Activated naive CD8-positive, alpha-beta T cell (primary cell): Measurements from ENCODE around the gene GAB2.

ENCODE experiments used
- H3K27ac Mint-ChIP-seq: one replicate; pipeline ENCODE4 v1.8.0; 2021; ENCODE audit warnings: mixed read lengths
- H3K27me3 Mint-ChIP-seq: one replicate; pipeline ENCODE4 v1.8.0; 2021; ENCODE audit warnings: mixed read lengths
- H3K36me3 Mint-ChIP-seq: one replicate; pipeline ENCODE4 v1.8.0; 2021; ENCODE audit warnings: mixed read lengths
- H3K4me1 Mint-ChIP-seq: one replicate; pipeline ENCODE4 v1.8.0; 2021; ENCODE audit warnings: low read depth, mixed read lengths
- H3K4me3 Mint-ChIP-seq: one replicate; pipeline ENCODE4 v1.8.0; 2021; ENCODE audit warnings: mild to moderate bottlenecking, mixed read lengths
- H3K9me3 Mint-ChIP-seq: one replicate; pipeline ENCODE4 v1.8.0; 2021; ENCODE audit warnings: low read depth, mixed read lengths

Gene GAB2

GRCh38 chr11:78351979-78352841 lies 65.4 kb downstream of the GAB2 start:
- Mint-ChIP-seq H3K4me1 (peaks cover 20% of the 10 kb centered on the region), H3K36me3 (no peaks in the 10 kb centered on the region), H3K27ac (no peak overlapping the region)

GRCh38 chr11:78351193-78351592 lies 66.4 kb downstream of the GAB2 start:
- no peak overlapping the region for H3K27ac Mint-ChIP-seq
- peaks cover 20% of the 10 kb centered on the region for H3K4me1 Mint-ChIP-seq
- H3K36me3 Mint-ChIP-seq, result no peaks in the 10 kb centered on the region
- no peak overlapping the region for H3K4me3 Mint-ChIP-seq
- no peaks in the 10 kb centered on the region for H3K9me3 Mint-ChIP-seq
- no peaks in the 10 kb centered on the region for H3K27me3 Mint-ChIP-seq

More at GRCh38 chr11:78351979-78352841, 65.4 kb downstream of the GAB2 start:
- H3K9me3 Mint-ChIP-seq, result no peaks in the 10 kb centered on the region
- no peak overlapping the region for H3K4me3 Mint-ChIP-seq
- no peaks in the 10 kb centered on the region for H3K27me3 Mint-ChIP-seq

GRCh38 chr11:78350646-78351165 lies 66.9 kb downstream of the GAB2 start:
- Mint-ChIP-seq H3K4me3 (peak overlapping the region; percentile 6), H3K4me1 (peaks cover 20% of the 10 kb centered on the region), H3K36me3 (no peaks in the 10 kb centered on the region), H3K9me3 (no peaks in the 10 kb centered on the region), H3K27me3 (no peaks in the 10 kb centered on the region), H3K27ac (no peak overlapping the region)

- H3K36me3 Mint-ChIP-seq, result no peaks in the 10 kb centered on the region
- H3K27me3 Mint-ChIP-seq, result no peaks in the 10 kb centered on the region
- no peaks in the 10 kb centered on the region for H3K9me3 Mint-ChIP-seq
- no peak overlapping the region for H3K27ac Mint-ChIP-seq
- H3K4me1 Mint-ChIP-seq, result peaks cover 20% of the 10 kb centered on the region
- H3K4me3 Mint-ChIP-seq, result peak overlapping the region; percentile 6
Observed at GRCh38 chr11:78350091-78350645, 67.5 kb downstream of the GAB2 start.

- Mint-ChIP-seq H3K4me1 (peaks cover 20% of the 10 kb centered on the region), H3K27ac (no peak overlapping the region)
Observed at GRCh38 chr11:78349624-78350023, 68.0 kb downstream of the GAB2 start.

GRCh38 chr11:78349114-78349513 lies 68.5 kb downstream of the GAB2 start:
- Mint-ChIP-seq H3K27ac (no peak overlapping the region), H3K4me1 (peaks cover 20% of the 10 kb centered on the region), H3K36me3 (peaks cover 1% of the 10 kb centered on the region), H3K27me3 (no peaks in the 10 kb centered on the region), H3K4me3 (no peak overlapping the region), H3K9me3 (no peaks in the 10 kb centered on the region)

More at GRCh38 chr11:78349624-78350023, 68.0 kb downstream of the GAB2 start:
- H3K4me3 Mint-ChIP-seq, result no peak overlapping the region
- H3K9me3 Mint-ChIP-seq, result no peaks in the 10 kb centered on the region
- no peaks in the 10 kb centered on the region for H3K36me3 Mint-ChIP-seq
- H3K27me3 Mint-ChIP-seq, result no peaks in the 10 kb centered on the region

- Mint-ChIP-seq H3K4me3 (no peak overlapping the region), H3K9me3 (no peaks in the 10 kb centered on the region), H3K4me1 (peaks cover 20% of the 10 kb centered on the region), H3K36me3 (peaks cover 2% of the 10 kb centered on the region), H3K27ac (no peak overlapping the region), H3K27me3 (no peaks in the 10 kb centered on the region)
Observed at GRCh38 chr11:78347956-78348355, 69.7 kb downstream of the GAB2 start.

- Mint-ChIP-seq H3K36me3 (peaks cover 2% of the 10 kb centered on the region), H3K4me1 (peaks cover 20% of the 10 kb centered on the region), H3K27me3 (no peaks in the 10 kb centered on the region), H3K9me3 (no peaks in the 10 kb centered on the region), H3K4me3 (no peak overlapping the region), H3K27ac (no peak overlapping the region)
Observed at GRCh38 chr11:78346799-78347198, 70.8 kb downstream of the GAB2 start.

- H3K4me1 Mint-ChIP-seq, result peaks cover 16% of the 10 kb centered on the region
- no peaks in the 10 kb centered on the region for H3K27me3 Mint-ChIP-seq
- no peak overlapping the region for H3K27ac Mint-ChIP-seq
- H3K4me3 Mint-ChIP-seq, result no peak overlapping the region
- H3K9me3 Mint-ChIP-seq, result no peaks in the 10 kb centered on the region
- H3K36me3 Mint-ChIP-seq, result peaks cover 2% of the 10 kb centered on the region
Observed at GRCh38 chr11:78345450-78345849, 72.2 kb downstream of the GAB2 start.

GRCh38 chr11:78344676-78345075 lies 72.9 kb downstream of the GAB2 start:
- Mint-ChIP-seq H3K9me3 (no peaks in the 10 kb centered on the region), H3K36me3 (peaks cover 2% of the 10 kb centered on the region)

GRCh38 chr11:78344094-78344493 lies 73.5 kb downstream of the GAB2 start:
- Mint-ChIP-seq H3K9me3 (no peaks in the 10 kb centered on the region), H3K27ac (no peak overlapping the region), H3K4me3 (no peak overlapping the region), H3K36me3 (peaks cover 2% of the 10 kb centered on the region), H3K4me1 (peaks cover 8% of the 10 kb centered on the region), H3K27me3 (no peaks in the 10 kb centered on the region)

More at GRCh38 chr11:78344676-78345075, 72.9 kb downstream of the GAB2 start:
- H3K4me3 Mint-ChIP-seq, result no peak overlapping the region
- no peaks in the 10 kb centered on the region for H3K27me3 Mint-ChIP-seq
- peaks cover 12% of the 10 kb centered on the region for H3K4me1 Mint-ChIP-seq
- H3K27ac Mint-ChIP-seq, result no peak overlapping the region

- H3K27ac Mint-ChIP-seq, result no peak overlapping the region
- H3K27me3 Mint-ChIP-seq, result no peaks in the 10 kb centered on the region
- no peaks in the 10 kb centered on the region for H3K9me3 Mint-ChIP-seq
- H3K36me3 Mint-ChIP-seq, result peaks cover 2% of the 10 kb centered on the region
- no peak overlapping the region for H3K4me3 Mint-ChIP-seq
- H3K4me1 Mint-ChIP-seq, result peaks cover 4% of the 10 kb centered on the region
Observed at GRCh38 chr11:78343303-78343702, 74.3 kb downstream of the GAB2 start.

GRCh38 chr11:78341841-78342240 lies 75.8 kb downstream of the GAB2 start:
- Mint-ChIP-seq H3K4me3 (no peak overlapping the region), H3K27me3 (no peaks in the 10 kb centered on the region), H3K36me3 (peaks cover 2% of the 10 kb centered on the region), H3K27ac (no peak overlapping the region), H3K4me1 (peaks cover 4% of the 10 kb centered on the region), H3K9me3 (no peaks in the 10 kb centered on the region)

- peaks cover 4% of the 10 kb centered on the region for H3K4me1 Mint-ChIP-seq
- H3K27ac Mint-ChIP-seq, result no peak overlapping the region
Observed at GRCh38 chr11:78340530-78340929, 77.1 kb downstream of the GAB2 start.

GRCh38 chr11:78339945-78340344 lies 77.7 kb downstream of the GAB2 start:
- peaks cover 5% of the 10 kb centered on the region for H3K9me3 Mint-ChIP-seq
- peaks cover 5% of the 10 kb centered on the region for H3K36me3 Mint-ChIP-seq
- no peaks in the 10 kb centered on the region for H3K27me3 Mint-ChIP-seq
- no peak overlapping the region for H3K27ac Mint-ChIP-seq
- peaks cover 4% of the 10 kb centered on the region for H3K4me1 Mint-ChIP-seq
- no peak overlapping the region for H3K4me3 Mint-ChIP-seq

More at GRCh38 chr11:78340530-78340929, 77.1 kb downstream of the GAB2 start:
- H3K27me3 Mint-ChIP-seq, result no peaks in the 10 kb centered on the region
- H3K36me3 Mint-ChIP-seq, result peaks cover 3% of the 10 kb centered on the region
- H3K9me3 Mint-ChIP-seq, result peaks cover 3% of the 10 kb centered on the region
- H3K4me3 Mint-ChIP-seq, result no peak overlapping the region
